K562 (cell line): ENCODE results near the gene INPP4B. TPM values are rescaled to one million over a fixed set of nuclear protein-coding genes. Genes with fewer than 3 reads are reported as not detected.
A peak's percentile ranks its signal among the peaks of the same experiment; 100 is the strongest.

Experiments used
- ATAC-seq: fragments of 200-7000 bp; cut with Tn5 transposase; 3 replicates; pipeline ENCODE4 v1.9.1; 2020; ENCODE audit warnings: moderate library complexity
- BruUV-seq: library from RNA; stranded (reverse); fragments of 400-500 nt; replicated peaks from 2 replicates; lab custom pipeline; 2021; lab: Mats Ljungman, UMichigan
- CTCF ChIA-PET: fragments of 300-600 bp; formaldehyde crosslinking; extraction: SDS; loops from one replicate; lab custom pipeline; 2021; ENCODE audit warnings: low intra/inter-chr PET ratio; lab: Yijun Ruan, JAX
- POLR2A ChIA-PET: fragments of 300-600, 350-650 bp; sonication (Branson Sonifier 250); formaldehyde crosslinking; extraction: SDS; loops from one replicate; lab custom pipeline; 2021; ENCODE audit warnings: antibody characterized with exemption, inconsistent platforms; lab: Yijun Ruan, JAX
- DNase-seq, 4 experiments: peaks; one replicate each; pipeline versions ENCODE4 v3.0.0 to v3.0.0-alpha.2; 2011 to 2018; ENCODE audit warnings: low spot score in 3 of 4, mixed read lengths in 3 of 4; ENCODE audit errors: extremely low read depth in 1 of 4
- FAIRE-seq: peaks from 2 replicates; lab custom pipeline; 2011; peaks lifted over from hg19 to GRCh38; lab: Jason Lieb, UNC
- H2AFZ ChIP-seq: 2 replicates; pipeline ENCODE4 v1.6.0; 2011; ENCODE audit warnings: low read depth, low read length, control low read depth, inconsistent platforms
- H3K27ac ChIP-seq: fragments of 200-600 bp; 3 replicates; pipeline ENCODE4 v1.8.0; 2011; ENCODE audit warnings: low read depth, mild to moderate bottlenecking, control low read depth, inconsistent platforms, low read length, moderate library complexity, mixed read lengths; ENCODE audit errors: extremely low read depth
- H3K27me3 ChIP-seq, 2 experiments: fragments of 300-600 bp in 1 of 2; 2 replicates in 1 of 2; 3 replicates in 1 of 2; pipeline versions ENCODE4 v1.6.0 to v1.8.0; 2011; ENCODE audit warnings: inconsistent platforms in 2 of 2, low read length in 2 of 2, mild to moderate bottlenecking in 1 of 2, mixed read lengths in 1 of 2, moderate library complexity in 1 of 2; ENCODE audit not compliant: control insufficient read depth in 2 of 2, insufficient read depth in 2 of 2
- H3K36me3 ChIP-seq: fragments of 300-600 bp; 3 replicates; pipeline ENCODE4 v1.8.0; 2011; ENCODE audit warnings: mild to moderate bottlenecking, low read length, inconsistent platforms; ENCODE audit not compliant: control insufficient read depth, insufficient read depth
- H3K4me1 ChIP-seq, 2 experiments: fragments of 200-600 bp in 1 of 2; replicated peaks in 1 of 2; 2 replicates in 1 of 2; 3 replicates in 1 of 2; pipeline versions ENCODE4 v1.5.1 to v1.8.0; 2011; ENCODE audit warnings: inconsistent platforms in 2 of 2, low read length in 2 of 2, mild to moderate bottlenecking in 1 of 2, mixed read lengths in 1 of 2, moderate library complexity in 1 of 2; ENCODE audit not compliant: control insufficient read depth in 2 of 2, insufficient read depth in 2 of 2
- H3K4me2 ChIP-seq: 2 replicates; pipeline ENCODE4 v1.6.1; 2011; ENCODE audit warnings: low read length, control low read depth, inconsistent platforms, mixed read lengths; ENCODE audit not compliant: insufficient read depth
- H3K4me3 ChIP-seq: fragments of 200-600 bp; sonication (generic), shearing (Covaris generic); 2 replicates; pipeline ENCODE4 v1.5.1; 2016; ENCODE audit warnings: control low read depth, inconsistent platforms
- H3K79me2 ChIP-seq: fragments of 200-600 bp; 3 replicates; pipeline ENCODE4 v1.8.0; 2011; ENCODE audit warnings: low read length, inconsistent platforms; ENCODE audit not compliant: control insufficient read depth, insufficient read depth
- H3K9ac ChIP-seq, 2 experiments: 2 replicates each; pipeline versions ENCODE4 v1.6.0 to v1.6.1; 2011; ENCODE audit warnings: low read depth in 2 of 2, low read length in 2 of 2, control low read depth in 1 of 2, inconsistent platforms in 1 of 2, mild to moderate bottlenecking in 1 of 2, mixed read lengths in 1 of 2; ENCODE audit not compliant: insufficient read depth in 1 of 2
- H3K9me1 ChIP-seq: one replicate; pipeline ENCODE4 v1.6.0; 2011; ENCODE audit warnings: inconsistent platforms, mild to moderate bottlenecking, low read length, moderate library complexity; ENCODE audit not compliant: control insufficient read depth, insufficient read depth
- H3K9me3 ChIP-seq: replicated peaks from 2 replicates; pipeline ENCODE4 v1.5.1; 2011; ENCODE audit warnings: low read depth, low read length, inconsistent platforms; ENCODE audit not compliant: control insufficient read depth, insufficient read depth
- H4K20me1 ChIP-seq: replicated peaks from 2 replicates; pipeline ENCODE4 v1.6.1; 2011; ENCODE audit warnings: low read length, inconsistent platforms, mixed read lengths; ENCODE audit not compliant: control insufficient read depth, insufficient read depth
- JUND ChIP-seq, 2 experiments: IDR thresholded peaks; 2 replicates in 1 of 2; 3 replicates in 1 of 2; pipeline ENCODE4 v1.6.1; 2011; ENCODE audit warnings: borderline replicate concordance in 2 of 2, low read depth in 2 of 2, low read length in 2 of 2, improper control_type of control experiment in 1 of 2, missing biosample characterization in 1 of 2, missing genetic modification characterization in 1 of 2, missing genetic modification reagents in 1 of 2
- NFYB ChIP-seq: IDR thresholded peaks from 2 replicates; pipeline ENCODE4 v1.6.1; 2011; ENCODE audit warnings: mild to moderate bottlenecking, moderate library complexity; ENCODE audit not compliant: insufficient read length; ENCODE audit errors: extremely low read depth
- RAD21 ChIP-seq, 2 experiments: fragments of 250-450 bp in 1 of 2; fragments of 450-650 bp in 1 of 2; sonication (Bioruptor Pico) in 1 of 2; formaldehyde crosslinking in 1 of 2; IDR thresholded peaks in 1 of 2; conservative IDR thresholded peaks in 1 of 2; 2 replicates each; pipeline versions ENCODE4 v1.4.0 to v1.8.0; 2020 to 2022; ENCODE audit warnings: mild to moderate bottlenecking in 2 of 2, moderate library complexity in 1 of 2
- RBM25 ChIP-seq: fragments of 200-400 bp; formaldehyde crosslinking; IDR thresholded peaks from 2 replicates; pipeline ENCODE4 v1.6.1; 2018; ENCODE audit warnings: low read length, low read depth, moderate library complexity; ENCODE audit not compliant: severe bottlenecking
- SMC3 ChIP-seq: conservative IDR thresholded peaks from 2 replicates; pipeline ENCODE4 v1.6.1; 2011; ENCODE audit warnings: low read depth, low read length, improper control_type of control experiment; ENCODE audit not compliant: insufficient read depth
- WGBS: fragments of 100-300 bp; shearing (Covaris generic); methylation state at CpG from one replicate; pipeline ENCODE4 v1.1.6; 2016; ENCODE audit warnings: low coverage, mixed read lengths; ENCODE audit not compliant: insufficient coverage; ENCODE audit errors: missing lambda C conversion rate; 5-methylcytosine and 5-hydroxymethylcytosine counted together
- in situ Hi-C: fragments of 300-500 bp; cut with MboI; formaldehyde crosslinking; loops from 4 replicates; pipeline ENCODE4 v1.15.0; 2018; ENCODE audit warnings: inconsistent platforms, mixed read lengths
- intact Hi-C: fragments of 100-400 bp; cut with micrococcal nuclease; formaldehyde crosslinking; loops from 2 replicates; pipeline ENCODE4 v1.14.2; 2022
- polyA plus RNA-seq, 8 experiments: library from polyadenylated mRNA; depleted of rRNA in 4 of 8; stranded (reverse) in 5 of 8; unstranded in 3 of 8; fragments of >200 nt; fragmentation: Nextera tagmentation in 2 of 8; fragmentation: Illumina TruSeq in 1 of 8; extraction: Ambion mirVana in 2 of 8; extraction: Trizol in 1 of 8; gene quantifications; 2 replicates each; pipeline versions ENCODE4 v1.2.1 to v1.2.3, GENCODE V29; 2011 to 2014; ENCODE audit warnings: inconsistent platforms in 1 of 8, missing spikeins in 1 of 8
- total RNA-seq, 7 experiments: library from RNA; depleted of rRNA in 6 of 7; stranded (reverse); fragments of >200 nt in 6 of 7; fragmentation: Illumina TruSeq in 2 of 7; extraction: Trizol in 2 of 7; gene quantifications; 2 replicates each; pipeline versions ENCODE4 v1.2.1 to v1.2.3, GENCODE V29; 2011 to 2021; ENCODE audit warnings: low replicate concordance in 1 of 7
- TF ChIP-seq, protein P1 (sequence below), 2 experiments: fragments of 450-650 bp; formaldehyde crosslinking in 1 of 2; IDR thresholded peaks; 2 replicates each; pipeline versions ENCODE4 v1.4.0 to v1.6.1; 2014 to 2020; ENCODE audit warnings: mild to moderate bottlenecking in 2 of 2, borderline replicate concordance in 1 of 2, low read depth in 1 of 2
- TF ChIP-seq, protein P2 (sequence below): fragments of 450-650 bp; formaldehyde crosslinking; IDR thresholded peaks from 2 replicates; pipeline ENCODE4 v1.4.0; 2020; ENCODE audit warnings: mild to moderate bottlenecking, moderate library complexity

The INPP4B gene
- total and polyA plus RNA-seq, 9 of the 15 experiments (the other 6 are each of a cell fraction or from before 2014, with no cell fraction given) = 0.04 to 0.11 TPM; not detected in 7

DNA sequence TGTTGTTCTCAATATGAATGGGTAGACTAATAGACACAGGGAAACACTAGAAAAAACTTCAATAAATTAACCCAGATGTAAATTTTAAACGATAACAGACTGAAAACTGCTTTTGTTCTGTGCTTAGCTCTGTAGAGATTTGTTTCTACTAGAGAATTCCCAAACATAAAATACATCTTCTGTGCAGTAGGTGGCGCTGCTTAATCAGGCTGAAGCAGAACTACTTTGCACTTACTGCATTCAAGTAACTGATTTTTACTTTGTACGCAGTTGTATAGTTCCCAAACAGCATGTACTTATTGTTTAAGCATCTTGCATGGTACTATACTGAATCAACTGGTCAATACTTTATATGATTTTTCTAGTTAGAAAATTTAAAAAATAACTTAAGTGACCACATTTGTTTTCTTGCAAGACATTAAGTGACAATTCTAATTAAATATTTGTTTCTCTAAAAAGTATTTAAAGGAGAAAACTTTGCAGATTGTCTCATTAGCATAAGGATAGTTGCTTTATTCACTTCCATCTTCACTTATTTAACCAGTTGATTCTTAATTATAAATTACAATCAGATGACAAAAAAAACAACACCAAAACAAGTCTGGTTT, 719.1 kb downstream of the INPP4B start:
- H3K4me3 ChIP-seq = no peak overlapping the region
- BruUV-seq = no TSS peak
- intact Hi-C loops (loop anchor here (1.0 to 10.0 kb wide), 3 partner anchors 715 to 1448 kb away; no protein-coding TSS in a partner anchor), in situ Hi-C loops (no loop called here)
- H3K4me1 ChIP-seq = no peaks in the 10 kb centered on the region
- ATAC-seq (peak; percentile 72), DNase-seq (peak; percentile 13 to 56 (median 32)), FAIRE-seq (peak; percentile 77)
- no peaks in the 10 kb centered on the region for H4K20me1 ChIP-seq
- no peak overlapping the region for H3K4me2 ChIP-seq
- H3K9ac ChIP-seq = no peak overlapping the region
- no peak overlapping the region for H3K27ac ChIP-seq
- 0% methylated on average over 3 of the region's 3 CpGs for WGBS
- H3K9me1 ChIP-seq = no peaks in the 10 kb centered on the region
- no peak overlapping the region for H2AFZ ChIP-seq
- H3K27me3 ChIP-seq = no peaks in the 10 kb centered on the region
- no peaks in the 10 kb centered on the region for H3K9me3 ChIP-seq
- no peaks in the 10 kb centered on the region for H3K36me3 ChIP-seq
- CTCF ChIA-PET = no interaction called here
- H3K79me2 ChIP-seq = no peaks in the 10 kb centered on the region
- POLR2A ChIA-PET = no interaction called here
- TF ChIP-seq NFYB (no peak), SMC3 (peak; percentile 45), JUND (IDR thresholded peaks at IDR 0.05; ENCODE audit: borderline replicate concordance, low read depth, low read length) (no peak), JUND (tag; IDR thresholded peaks at IDR 0.05; ENCODE audit: borderline replicate concordance, low read depth, low read length) (no peak), RAD21 (CRISPR knock-in tag; conservative IDR thresholded peaks at IDR 0.05 in 1 of 2, IDR thresholded peaks at IDR 0.05 in 1 of 2) (peak; percentile 59 to 69), RBM25 (no peak)
- TF ChIP-seq, protein P1, sequence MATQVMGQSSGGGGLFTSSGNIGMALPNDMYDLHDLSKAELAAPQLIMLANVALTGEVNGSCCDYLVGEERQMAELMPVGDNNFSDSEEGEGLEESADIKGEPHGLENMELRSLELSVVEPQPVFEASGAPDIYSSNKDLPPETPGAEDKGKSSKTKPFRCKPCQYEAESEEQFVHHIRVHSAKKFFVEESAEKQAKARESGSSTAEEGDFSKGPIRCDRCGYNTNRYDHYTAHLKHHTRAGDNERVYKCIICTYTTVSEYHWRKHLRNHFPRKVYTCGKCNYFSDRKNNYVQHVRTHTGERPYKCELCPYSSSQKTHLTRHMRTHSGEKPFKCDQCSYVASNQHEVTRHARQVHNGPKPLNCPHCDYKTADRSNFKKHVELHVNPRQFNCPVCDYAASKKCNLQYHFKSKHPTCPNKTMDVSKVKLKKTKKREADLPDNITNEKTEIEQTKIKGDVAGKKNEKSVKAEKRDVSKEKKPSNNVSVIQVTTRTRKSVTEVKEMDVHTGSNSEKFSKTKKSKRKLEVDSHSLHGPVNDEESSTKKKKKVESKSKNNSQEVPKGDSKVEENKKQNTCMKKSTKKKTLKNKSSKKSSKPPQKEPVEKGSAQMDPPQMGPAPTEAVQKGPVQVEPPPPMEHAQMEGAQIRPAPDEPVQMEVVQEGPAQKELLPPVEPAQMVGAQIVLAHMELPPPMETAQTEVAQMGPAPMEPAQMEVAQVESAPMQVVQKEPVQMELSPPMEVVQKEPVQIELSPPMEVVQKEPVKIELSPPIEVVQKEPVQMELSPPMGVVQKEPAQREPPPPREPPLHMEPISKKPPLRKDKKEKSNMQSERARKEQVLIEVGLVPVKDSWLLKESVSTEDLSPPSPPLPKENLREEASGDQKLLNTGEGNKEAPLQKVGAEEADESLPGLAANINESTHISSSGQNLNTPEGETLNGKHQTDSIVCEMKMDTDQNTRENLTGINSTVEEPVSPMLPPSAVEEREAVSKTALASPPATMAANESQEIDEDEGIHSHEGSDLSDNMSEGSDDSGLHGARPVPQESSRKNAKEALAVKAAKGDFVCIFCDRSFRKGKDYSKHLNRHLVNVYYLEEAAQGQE (IDR thresholded peaks at IDR 0.05; ENCODE audit: borderline replicate concordance) = peak; percentile 51; the same call in 1 of the 2 replicates
- TF ChIP-seq, protein P1 (CRISPR knock-in tag; IDR thresholded peaks at IDR 0.05; ENCODE audit: low read depth) = no peak
- TF ChIP-seq, protein P2, sequence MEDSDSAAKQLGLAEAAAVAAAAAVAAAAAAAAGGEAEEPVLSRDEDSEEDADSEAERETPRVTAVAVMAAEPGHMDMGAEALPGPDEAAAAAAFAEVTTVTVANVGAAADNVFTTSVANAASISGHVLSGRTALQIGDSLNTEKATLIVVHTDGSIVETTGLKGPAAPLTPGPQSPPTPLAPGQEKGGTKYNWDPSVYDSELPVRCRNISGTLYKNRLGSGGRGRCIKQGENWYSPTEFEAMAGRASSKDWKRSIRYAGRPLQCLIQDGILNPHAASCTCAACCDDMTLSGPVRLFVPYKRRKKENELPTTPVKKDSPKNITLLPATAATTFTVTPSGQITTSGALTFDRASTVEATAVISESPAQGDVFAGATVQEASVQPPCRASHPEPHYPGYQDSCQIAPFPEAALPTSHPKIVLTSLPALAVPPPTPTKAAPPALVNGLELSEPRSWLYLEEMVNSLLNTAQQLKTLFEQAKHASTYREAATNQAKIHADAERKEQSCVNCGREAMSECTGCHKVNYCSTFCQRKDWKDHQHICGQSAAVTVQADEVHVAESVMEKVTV = peak; percentile 46
